GM23338 (cell line): ENCODE results near the gene THBS2. TPM values are rescaled to one million over a fixed set of nuclear protein-coding genes. Genes with fewer than 3 reads are reported as not detected.

Experiments used
- ATAC-seq: fragments of 200-7000 bp; cut with Tn5 transposase; 3 replicates; pipeline ENCODE4 v1.9.1; 2020
- DNase-seq: peaks from one replicate; pipeline ENCODE4 v3.0.0-alpha.2; 2015; ENCODE audit warnings: low spot score
- H2AFZ ChIP-seq: fragments of 200-600 bp; sonication (generic); 2 replicates; pipeline ENCODE4 v1.8.0; 2016; ENCODE audit warnings: antibody characterized with exemption, mild to moderate bottlenecking, moderate library complexity
- H3F3A ChIP-seq: fragments of 200-600 bp; sonication (generic); replicated peaks from 2 replicates; pipeline ENCODE4 v1.8.0; 2017; ENCODE audit warnings: antibody characterized with exemption, mixed run types, low read depth
- H3K27ac ChIP-seq: fragments of 200-600 bp; sonication (generic); 2 replicates; pipeline ENCODE4 v1.6.1; 2016; ENCODE audit warnings: low read depth
- H3K27me3 ChIP-seq: fragments of 200-600 bp; sonication (generic); 2 replicates; pipeline ENCODE4 v1.8.0; 2016; ENCODE audit warnings: mild to moderate bottlenecking, mixed run types, moderate library complexity; ENCODE audit not compliant: insufficient read depth
- H3K36me3 ChIP-seq: fragments of 200-600 bp; sonication (generic); 2 replicates; pipeline ENCODE4 v1.8.0; 2016; ENCODE audit warnings: mild to moderate bottlenecking; ENCODE audit not compliant: insufficient read depth
- H3K4me1 ChIP-seq: fragments of 200-600 bp; sonication (generic); 2 replicates; pipeline ENCODE4 v1.8.0; 2016; ENCODE audit warnings: mild to moderate bottlenecking, moderate library complexity; ENCODE audit not compliant: insufficient read depth
- H3K4me2 ChIP-seq: fragments of 200-600 bp; sonication (generic); 2 replicates; pipeline ENCODE4 v1.7.1; 2017; ENCODE audit warnings: mixed run types
- H3K4me3 ChIP-seq: fragments of 200-600 bp; sonication (generic); 2 replicates; pipeline ENCODE4 v1.6.1; 2016; ENCODE audit warnings: mixed run types
- H3K79me2 ChIP-seq: fragments of 200-600 bp; sonication (generic); replicated peaks from 2 replicates; pipeline ENCODE4 v1.8.0; 2017; ENCODE audit warnings: mild to moderate bottlenecking; ENCODE audit not compliant: insufficient read depth
- H3K9me2 ChIP-seq: fragments of 200-600 bp; sonication (generic); 2 replicates; pipeline ENCODE4 v1.8.0; 2017; ENCODE audit not compliant: insufficient read depth
- H4K20me1 ChIP-seq: fragments of 200-600 bp; sonication (generic); replicated peaks from 2 replicates; pipeline ENCODE4 v1.8.0; 2017; ENCODE audit warnings: mild to moderate bottlenecking; ENCODE audit not compliant: insufficient read depth
- H3K27ac Mint-ChIP-seq: 2 replicates; pipeline ENCODE4 v1.8.0; 2020; ENCODE audit warnings: inconsistent platforms, mild to moderate bottlenecking, moderate library complexity, mixed read lengths
- H3K27me3 Mint-ChIP-seq: 3 replicates; pipeline ENCODE4 v1.8.0; 2022; ENCODE audit warnings: low read depth, mild to moderate bottlenecking, moderate library complexity, mixed read lengths, inconsistent platforms; ENCODE audit not compliant: insufficient read depth, poor library complexity
- H3K36me3 Mint-ChIP-seq: 3 replicates; pipeline ENCODE4 v1.8.0; 2021; ENCODE audit warnings: low read depth, mild to moderate bottlenecking, inconsistent platforms, moderate library complexity, mixed read lengths
- H3K4me1 Mint-ChIP-seq: 3 replicates; pipeline ENCODE4 v1.8.0; 2020; ENCODE audit warnings: mild to moderate bottlenecking, inconsistent platforms, mixed read lengths
- H3K4me3 Mint-ChIP-seq: 3 replicates; pipeline ENCODE4 v1.8.0; 2021; ENCODE audit warnings: moderate library complexity, mild to moderate bottlenecking, inconsistent platforms, mixed read lengths
- H3K9me3 Mint-ChIP-seq: 3 replicates; pipeline ENCODE4 v1.8.0; 2020; ENCODE audit warnings: moderate library complexity, mild to moderate bottlenecking, inconsistent platforms, mixed read lengths
- CTCF ChIP-seq, 2 experiments: fragments of 200-600 bp in 1 of 2; sonication (generic) in 1 of 2; conservative IDR thresholded peaks; 2 replicates each; pipeline versions ENCODE4 v1.5.1 to v1.6.1; 2016 to 2017; ENCODE audit warnings: antibody characterized with exemption in 2 of 2, low read depth in 2 of 2, mild to moderate bottlenecking in 2 of 2, moderate library complexity in 1 of 2
- EZH2 ChIP-seq: fragments of 200-600 bp; sonication (generic); IDR thresholded peaks from one replicate; pipeline ENCODE4 v1.8.0; 2017; ENCODE audit warnings: antibody characterized with exemption, mild to moderate bottlenecking, low read depth; ENCODE audit not compliant: unreplicated experiment
- EZH2phosphoT487 ChIP-seq: fragments of 200-600 bp; sonication (generic); IDR thresholded peaks from one replicate; pipeline ENCODE4 v1.8.1; 2018; ENCODE audit warnings: antibody characterized with exemption; ENCODE audit not compliant: unreplicated experiment
- JUNB ChIP-seq: IDR thresholded peaks from one replicate; pipeline ENCODE4 v1.6.1; 2016; ENCODE audit warnings: antibody characterized with exemption; ENCODE audit not compliant: unreplicated experiment
- NANOG ChIP-seq: IDR thresholded peaks from 2 replicates; pipeline ENCODE4 v1.6.1; 2016; ENCODE audit warnings: antibody characterized with exemption, borderline replicate concordance
- POLR2AphosphoS5 ChIP-seq: IDR thresholded peaks from 2 replicates; pipeline ENCODE4 v1.6.1; 2016; ENCODE audit warnings: antibody characterized with exemption, low read depth
- STAT1 ChIP-seq: IDR thresholded peaks from one replicate; pipeline ENCODE4 v1.6.1; 2016; ENCODE audit warnings: antibody characterized with exemption; ENCODE audit not compliant: unreplicated experiment
- ZNF331 ChIP-seq: fragments of 250-450 bp; sonication (Bioruptor Pico); IDR thresholded peaks from 2 replicates; pipeline ENCODE4 v1.5.0; 2020; ENCODE audit warnings: low read depth, mild to moderate bottlenecking, moderate library complexity
- polyA plus RNA-seq: library from polyadenylated mRNA; unstranded; fragments of >200 nt; fragmentation: Nextera tagmentation; extraction: Ambion mirVana; gene quantifications from 2 replicates; pipeline ENCODE4 v1.2.1, GENCODE V29; 2016
- total RNA-seq: library from RNA; depleted of rRNA; stranded (reverse); fragments of >200 nt; shearing (Covaris generic); gene quantifications from 2 replicates; pipeline ENCODE4 v1.2.3, GENCODE V29; 2014
- TF ChIP-seq, protein P1 (sequence below): IDR thresholded peaks from one replicate; pipeline ENCODE4 v1.6.1; 2018; ENCODE audit warnings: antibody characterized with exemption; ENCODE audit not compliant: unreplicated experiment
- TF ChIP-seq, protein P2 (sequence below): fragments of 250-450 bp; sonication (Bioruptor Pico); IDR thresholded peaks from 2 replicates; pipeline ENCODE4 v1.5.0; 2020; ENCODE audit warnings: mild to moderate bottlenecking, moderate library complexity

THBS2 gene
- total and polyA plus RNA-seq, 2 experiments from 2014 or later, result 7.9 to 44.7 TPM

DNA sequence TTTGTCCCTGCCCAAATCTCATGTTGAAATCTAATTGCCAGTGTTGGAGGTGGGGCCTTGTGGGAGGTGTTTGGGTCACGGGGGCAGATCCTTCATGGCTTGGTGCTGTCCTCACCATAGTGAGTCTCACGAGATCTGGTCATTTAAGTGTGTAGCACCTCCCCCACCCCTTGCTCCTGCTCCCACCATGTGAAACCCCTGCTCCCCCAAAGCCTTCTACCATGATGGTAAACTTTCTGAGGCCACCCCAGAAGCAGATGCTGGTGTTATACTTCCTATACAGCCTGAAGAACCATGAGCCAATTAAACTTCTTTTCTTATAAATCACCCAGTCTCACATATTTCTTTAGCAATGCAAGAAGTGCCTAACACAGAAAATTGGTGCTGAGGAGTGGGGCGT is 19.9 kb upstream of the THBS2 start (continued):
- TF ChIP-seq, protein P1, sequence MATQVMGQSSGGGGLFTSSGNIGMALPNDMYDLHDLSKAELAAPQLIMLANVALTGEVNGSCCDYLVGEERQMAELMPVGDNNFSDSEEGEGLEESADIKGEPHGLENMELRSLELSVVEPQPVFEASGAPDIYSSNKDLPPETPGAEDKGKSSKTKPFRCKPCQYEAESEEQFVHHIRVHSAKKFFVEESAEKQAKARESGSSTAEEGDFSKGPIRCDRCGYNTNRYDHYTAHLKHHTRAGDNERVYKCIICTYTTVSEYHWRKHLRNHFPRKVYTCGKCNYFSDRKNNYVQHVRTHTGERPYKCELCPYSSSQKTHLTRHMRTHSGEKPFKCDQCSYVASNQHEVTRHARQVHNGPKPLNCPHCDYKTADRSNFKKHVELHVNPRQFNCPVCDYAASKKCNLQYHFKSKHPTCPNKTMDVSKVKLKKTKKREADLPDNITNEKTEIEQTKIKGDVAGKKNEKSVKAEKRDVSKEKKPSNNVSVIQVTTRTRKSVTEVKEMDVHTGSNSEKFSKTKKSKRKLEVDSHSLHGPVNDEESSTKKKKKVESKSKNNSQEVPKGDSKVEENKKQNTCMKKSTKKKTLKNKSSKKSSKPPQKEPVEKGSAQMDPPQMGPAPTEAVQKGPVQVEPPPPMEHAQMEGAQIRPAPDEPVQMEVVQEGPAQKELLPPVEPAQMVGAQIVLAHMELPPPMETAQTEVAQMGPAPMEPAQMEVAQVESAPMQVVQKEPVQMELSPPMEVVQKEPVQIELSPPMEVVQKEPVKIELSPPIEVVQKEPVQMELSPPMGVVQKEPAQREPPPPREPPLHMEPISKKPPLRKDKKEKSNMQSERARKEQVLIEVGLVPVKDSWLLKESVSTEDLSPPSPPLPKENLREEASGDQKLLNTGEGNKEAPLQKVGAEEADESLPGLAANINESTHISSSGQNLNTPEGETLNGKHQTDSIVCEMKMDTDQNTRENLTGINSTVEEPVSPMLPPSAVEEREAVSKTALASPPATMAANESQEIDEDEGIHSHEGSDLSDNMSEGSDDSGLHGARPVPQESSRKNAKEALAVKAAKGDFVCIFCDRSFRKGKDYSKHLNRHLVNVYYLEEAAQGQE, result no peak

DNA sequence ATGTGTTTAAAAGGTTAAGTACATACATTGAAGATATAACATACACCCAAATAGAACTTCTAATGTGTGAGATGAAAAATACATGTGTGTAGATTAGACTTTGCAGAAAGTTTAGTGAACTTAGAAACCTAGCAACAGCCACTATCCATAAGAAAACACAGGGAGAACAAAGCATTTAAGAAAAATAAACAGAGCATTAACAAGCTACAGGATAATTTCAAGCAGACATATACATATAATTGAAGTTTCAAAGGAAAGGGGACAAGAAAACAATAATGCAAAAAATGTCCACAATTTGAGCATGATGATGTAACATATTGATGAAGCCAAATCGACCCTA is 18.2 kb upstream of the THBS2 start:
- peaks cover 18% of the 10 kb centered on the region for H3K4me1 ChIP-seq
- no peak overlapping the region for H3K4me3 ChIP-seq
- no peaks in the 10 kb centered on the region for H4K20me1 ChIP-seq
- Mint-ChIP-seq H3K4me1 (peaks cover 29% of the 10 kb centered on the region), H3K27ac (no peak overlapping the region), H3K27me3 (peaks cover 2% of the 10 kb centered on the region), H3K36me3 (peaks cover 10% of the 10 kb centered on the region; the same call in 1 of the 3 replicates), H3K4me3 (no peak overlapping the region), H3K9me3 (peaks cover 17% of the 10 kb centered on the region)
- H3K9me2 ChIP-seq, result peaks cover 9% of the 10 kb centered on the region; the same call in 1 of the 2 replicates
- no peak overlapping the region for H3K4me2 ChIP-seq
- no peak overlapping the region for H2AFZ ChIP-seq
- no peaks in the 10 kb centered on the region; the same call in 1 of the 2 replicates for H3K36me3 ChIP-seq
- H3F3A ChIP-seq, result no peaks in the 10 kb centered on the region
- no peak overlapping the region for H3K27ac ChIP-seq
- DNase-seq (no peak), ATAC-seq (no peak)
- no peaks in the 10 kb centered on the region for H3K79me2 ChIP-seq
- TF ChIP-seq JUNB (no peak), POLR2AphosphoS5 (no peak), EZH2 (no peak), ZNF331 (no peak), NANOG (no peak), CTCF (conservative IDR thresholded peaks at IDR 0.05; ENCODE audit: low read depth in 2 of 2) (no peak), EZH2phosphoT487 (no peak), STAT1 (no peak)
- TF ChIP-seq, protein P1, result no peak
- TF ChIP-seq, protein P2, sequence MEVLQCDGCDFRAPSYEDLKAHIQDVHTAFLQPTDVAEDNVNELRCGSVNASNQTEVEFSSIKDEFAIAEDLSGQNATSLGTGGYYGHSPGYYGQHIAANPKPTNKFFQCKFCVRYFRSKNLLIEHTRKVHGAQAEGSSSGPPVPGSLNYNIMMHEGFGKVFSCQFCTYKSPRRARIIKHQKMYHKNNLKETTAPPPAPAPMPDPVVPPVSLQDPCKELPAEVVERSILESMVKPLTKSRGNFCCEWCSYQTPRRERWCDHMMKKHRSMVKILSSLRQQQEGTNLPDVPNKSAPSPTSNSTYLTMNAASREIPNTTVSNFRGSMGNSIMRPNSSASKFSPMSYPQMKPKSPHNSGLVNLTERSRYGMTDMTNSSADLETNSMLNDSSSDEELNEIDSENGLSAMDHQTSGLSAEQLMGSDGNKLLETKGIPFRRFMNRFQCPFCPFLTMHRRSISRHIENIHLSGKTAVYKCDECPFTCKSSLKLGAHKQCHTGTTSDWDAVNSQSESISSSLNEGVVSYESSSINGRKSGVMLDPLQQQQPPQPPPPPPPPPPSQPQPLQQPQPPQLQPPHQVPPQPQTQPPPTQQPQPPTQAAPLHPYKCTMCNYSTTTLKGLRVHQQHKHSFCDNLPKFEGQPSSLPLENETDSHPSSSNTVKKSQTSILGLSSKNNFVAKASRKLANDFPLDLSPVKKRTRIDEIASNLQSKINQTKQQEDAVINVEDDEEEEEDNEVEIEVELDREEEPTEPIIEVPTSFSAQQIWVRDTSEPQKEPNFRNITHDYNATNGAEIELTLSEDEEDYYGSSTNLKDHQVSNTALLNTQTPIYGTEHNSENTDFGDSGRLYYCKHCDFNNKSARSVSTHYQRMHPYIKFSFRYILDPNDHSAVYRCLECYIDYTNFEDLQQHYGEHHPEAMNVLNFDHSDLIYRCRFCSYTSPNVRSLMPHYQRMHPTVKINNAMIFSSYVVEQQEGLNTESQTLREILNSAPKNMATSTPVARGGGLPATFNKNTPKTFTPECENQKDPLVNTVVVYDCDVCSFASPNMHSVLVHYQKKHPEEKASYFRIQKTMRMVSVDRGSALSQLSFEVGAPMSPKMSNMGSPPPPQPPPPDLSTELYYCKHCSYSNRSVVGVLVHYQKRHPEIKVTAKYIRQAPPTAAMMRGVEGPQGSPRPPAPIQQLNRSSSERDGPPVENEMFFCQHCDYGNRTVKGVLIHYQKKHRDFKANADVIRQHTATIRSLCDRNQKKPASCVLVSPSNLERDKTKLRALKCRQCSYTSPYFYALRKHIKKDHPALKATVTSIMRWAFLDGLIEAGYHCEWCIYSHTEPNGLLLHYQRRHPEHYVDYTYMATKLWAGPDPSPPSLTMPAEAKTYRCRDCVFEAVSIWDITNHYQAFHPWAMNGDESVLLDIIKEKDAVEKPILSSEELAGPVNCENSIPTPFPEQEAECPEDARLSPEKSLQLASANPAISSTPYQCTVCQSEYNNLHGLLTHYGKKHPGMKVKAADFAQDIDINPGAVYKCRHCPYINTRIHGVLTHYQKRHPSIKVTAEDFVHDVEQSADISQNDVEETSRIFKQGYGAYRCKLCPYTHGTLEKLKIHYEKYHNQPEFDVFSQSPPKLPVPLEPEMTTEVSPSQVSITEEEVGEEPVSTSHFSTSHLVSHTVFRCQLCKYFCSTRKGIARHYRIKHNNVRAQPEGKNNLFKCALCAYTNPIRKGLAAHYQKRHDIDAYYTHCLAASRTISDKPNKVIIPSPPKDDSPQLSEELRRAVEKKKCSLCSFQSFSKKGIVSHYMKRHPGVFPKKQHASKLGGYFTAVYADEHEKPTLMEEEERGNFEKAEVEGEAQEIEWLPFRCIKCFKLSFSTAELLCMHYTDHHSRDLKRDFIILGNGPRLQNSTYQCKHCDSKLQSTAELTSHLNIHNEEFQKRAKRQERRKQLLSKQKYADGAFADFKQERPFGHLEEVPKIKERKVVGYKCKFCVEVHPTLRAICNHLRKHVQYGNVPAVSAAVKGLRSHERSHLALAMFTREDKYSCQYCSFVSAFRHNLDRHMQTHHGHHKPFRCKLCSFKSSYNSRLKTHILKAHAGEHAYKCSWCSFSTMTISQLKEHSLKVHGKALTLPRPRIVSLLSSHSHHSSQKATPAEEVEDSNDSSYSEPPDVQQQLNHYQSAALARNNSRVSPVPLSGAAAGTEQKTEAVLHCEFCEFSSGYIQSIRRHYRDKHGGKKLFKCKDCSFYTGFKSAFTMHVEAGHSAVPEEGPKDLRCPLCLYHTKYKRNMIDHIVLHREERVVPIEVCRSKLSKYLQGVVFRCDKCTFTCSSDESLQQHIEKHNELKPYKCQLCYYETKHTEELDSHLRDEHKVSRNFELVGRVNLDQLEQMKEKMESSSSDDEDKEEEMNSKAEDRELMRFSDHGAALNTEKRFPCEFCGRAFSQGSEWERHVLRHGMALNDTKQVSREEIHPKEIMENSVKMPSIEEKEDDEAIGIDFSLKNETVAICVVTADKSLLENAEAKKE (CRISPR knock-in tag), result no peak
- no peaks in the 10 kb centered on the region for H3K27me3 ChIP-seq
